ENCODE measurements around the gene CDC23.
"Not testable (repeated sequence)": the region's sequence is repeated elsewhere in the genome, so short reads cannot be mapped to it uniquely, and the experiment has no call there.

CDC23 gene

GRCh38 chr5:138252944-138253343 is 39.8 kb upstream of the CDC23 start:
- no peak for TF ChIP-seq PATZ1 (tag by site-specific recombination; IDR thresholded peaks at IDR 0.05)
- TF ChIP-seq ZNF266 (tag by site-specific recombination; IDR thresholded peaks at IDR 0.05; ENCODE audit: low read depth): no peak
- no peak for TF ChIP-seq GFI1B (tag by site-specific recombination; IDR thresholded peaks at IDR 0.05)
- no peak for TF ChIP-seq ZNF391 (tag by site-specific recombination; IDR thresholded peaks at IDR 0.05; ENCODE audit: borderline replicate concordance, low read depth)
- TF ChIP-seq ZNF514 (tag by site-specific recombination; IDR thresholded peaks at IDR 0.05): no peak
- TF ChIP-seq ZNF140 (tag by site-specific recombination; IDR thresholded peaks at IDR 0.05): no peak
- Histone ChIP-seq H3K9me3 (ENCODE audit: control insufficient read depth, insufficient read depth, low read depth, low read length) (no peaks in the 10 kb centered on the region), H3K36me3 (ENCODE audit: control insufficient read depth in 2 of 2, insufficient read depth in 1 of 2, low read length in 2 of 2) (no peaks in the 10 kb centered on the region), H3K4me1 (ENCODE audit: control insufficient read depth, insufficient read depth, low read length) (no peaks in the 10 kb centered on the region), H3K27ac (ENCODE audit: extremely low read depth, low read depth, low read length) (no peak overlapping the region), H3K4me3 (ENCODE audit: low read depth, low read length) (no peak overlapping the region)
- CTCF ChIA-PET: interaction anchor here (2.3 kb wide), 1 partner anchor 30 kb away, joined by 6 read pairs; no protein-coding TSS in a partner anchor
- POLR2A ChIA-PET: no interaction called here

GRCh38 chr5:138247800-138248199 is 34.7 kb upstream of the CDC23 start:
- H3K27ac ChIP-seq (ENCODE audit: extremely low read depth, low read depth, low read length); H3K36me3 ChIP-seq (ENCODE audit: control insufficient read depth in 2 of 2, insufficient read depth in 1 of 2, low read length in 2 of 2); CTCF ChIA-PET; H3K9me3 ChIP-seq (ENCODE audit: control insufficient read depth, insufficient read depth, low read depth, low read length); H3K4me1 ChIP-seq (ENCODE audit: control insufficient read depth, insufficient read depth, low read length); POLR2A ChIA-PET; H3K4me3 ChIP-seq (ENCODE audit: low read depth, low read length): not testable (repeated sequence)

- H3K36me3 ChIP-seq (ENCODE audit: control insufficient read depth in 2 of 2, insufficient read depth in 1 of 2, low read length in 2 of 2): no peaks in the 10 kb centered on the region
- no peak overlapping the region for H3K27ac ChIP-seq (ENCODE audit: extremely low read depth, low read depth, low read length)
- ChIA-PET CTCF (interaction anchor here (0.5 to 0.7 kb wide), 2 partner anchors 9 to 211 kb away, joined by 3 to 4 read pairs; no protein-coding TSS in a partner anchor), POLR2A (no interaction called here)
- peaks cover 6% of the 10 kb centered on the region; the same call in 1 of the 2 replicates for H3K4me1 ChIP-seq (ENCODE audit: control insufficient read depth, insufficient read depth, low read length)
- no peaks in the 10 kb centered on the region for H3K9me3 ChIP-seq (ENCODE audit: control insufficient read depth, insufficient read depth, low read depth, low read length)
- H3K4me3 ChIP-seq (ENCODE audit: low read depth, low read length): no peak overlapping the region
- no peak for TF ChIP-seq AEBP2 (tag by site-specific recombination; IDR thresholded peaks at IDR 0.05; ENCODE audit: borderline replicate concordance)
- TF ChIP-seq ZNF18 (tag by site-specific recombination; IDR thresholded peaks at IDR 0.05): no peak
- no peak for TF ChIP-seq ZNF404 (tag by site-specific recombination; IDR thresholded peaks at IDR 0.05)
- TF ChIP-seq SP2 (tag by site-specific recombination; IDR thresholded peaks at IDR 0.05): no peak
- TF ChIP-seq ZBTB44 (tag by site-specific recombination; IDR thresholded peaks at IDR 0.05): no peak
- TF ChIP-seq ZNF747 (tag by site-specific recombination; IDR thresholded peaks at IDR 0.05): no peak
- no peak for TF ChIP-seq HOXD13 (CRISPR knock-in tag; IDR thresholded peaks at IDR 0.05; ENCODE audit: borderline replicate concordance)
- no peak for TF ChIP-seq ZNF214 (tag by site-specific recombination; IDR thresholded peaks at IDR 0.05; ENCODE audit: borderline replicate concordance)
- TF ChIP-seq ZFHX2 (tag by site-specific recombination; conservative IDR thresholded peaks at IDR 0.05): peak; percentile 51; the same call in 1 of the 2 replicates
- TF ChIP-seq SETDB1 (IDR thresholded peaks at IDR 0.05; ENCODE audit: insufficient read length, low read length): no peak
- peak; percentile 61; the same call in 1 of the 2 replicates for TF ChIP-seq EGR2 (tag by site-specific recombination; IDR thresholded peaks at IDR 0.05; ENCODE audit: low read depth)
- no peak for TF ChIP-seq PRDM4 (tag by site-specific recombination; IDR thresholded peaks at IDR 0.05)
- no peak for TF ChIP-seq ZNF148 (tag by site-specific recombination; IDR thresholded peaks at IDR 0.05; ENCODE audit: borderline replicate concordance)
These were observed 33.7 kb upstream of the CDC23 start for GRCh38 chr5:138246822-138247221.

All from HEK293 (cell line).